BE2C (cell line): ENCODE measurements around the gene ARHGAP6.

ENCODE experiments used
- DNase-seq: peaks from one replicate; pipeline ENCODE4 v3.0.0-alpha.2; 2020
- H3K27me3 ChIP-seq: fragments of 250-450 bp; sonication (Bioruptor Pico); 2 replicates; pipeline ENCODE4 v1.5.1; 2020; ENCODE audit warnings: mild to moderate bottlenecking
- H3K36me3 ChIP-seq: fragments of 250-450 bp; sonication (Bioruptor Pico); 2 replicates; pipeline ENCODE4 v1.5.1; 2020; ENCODE audit warnings: mild to moderate bottlenecking
- H3K4me1 ChIP-seq: fragments of 250-450 bp; sonication (Bioruptor Pico); 2 replicates; pipeline ENCODE4 v1.5.1; 2020
- H3K4me3 ChIP-seq: 2 replicates; pipeline ENCODE4 v1.5.1; 2011; ENCODE audit warnings: low read depth, low read length
- H3K9me3 ChIP-seq: fragments of 250-450 bp; sonication (Bioruptor Pico); 2 replicates; pipeline ENCODE4 v1.5.1; 2020
- TF ChIP-seq, protein P1 (sequence below): IDR thresholded peaks from 2 replicates; pipeline ENCODE4 v1.5.1; 2012; ENCODE audit warnings: mild to moderate bottlenecking, low read depth, low read length

The ARHGAP6 gene

DNA sequence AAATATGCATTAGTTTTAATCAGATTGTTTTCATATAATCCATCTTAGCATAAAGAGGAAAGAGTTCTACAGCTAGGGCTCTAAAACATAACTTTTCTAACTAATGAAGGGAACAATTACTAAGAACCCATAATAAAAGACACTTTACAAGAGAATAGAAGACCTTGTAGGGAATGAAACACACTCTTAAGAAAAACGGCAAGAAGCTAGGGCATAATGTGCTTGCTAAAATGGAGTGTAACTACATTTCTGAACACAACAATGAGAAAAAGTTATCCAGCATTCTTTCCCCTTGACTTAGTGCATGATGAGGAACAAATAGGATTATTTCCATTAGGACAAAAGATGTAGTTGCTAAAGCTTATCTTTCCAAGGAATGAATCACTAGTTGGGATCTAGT, 54.6 kb downstream of the ARHGAP6 start:
- H3K4me1 ChIP-seq, result no peaks in the 10 kb centered on the region
- no peak for DNase-seq
- H3K9me3 ChIP-seq, result no peaks in the 10 kb centered on the region
- no peaks in the 10 kb centered on the region for H3K36me3 ChIP-seq
- no peaks in the 10 kb centered on the region for H3K27me3 ChIP-seq
- TF ChIP-seq, protein P1, sequence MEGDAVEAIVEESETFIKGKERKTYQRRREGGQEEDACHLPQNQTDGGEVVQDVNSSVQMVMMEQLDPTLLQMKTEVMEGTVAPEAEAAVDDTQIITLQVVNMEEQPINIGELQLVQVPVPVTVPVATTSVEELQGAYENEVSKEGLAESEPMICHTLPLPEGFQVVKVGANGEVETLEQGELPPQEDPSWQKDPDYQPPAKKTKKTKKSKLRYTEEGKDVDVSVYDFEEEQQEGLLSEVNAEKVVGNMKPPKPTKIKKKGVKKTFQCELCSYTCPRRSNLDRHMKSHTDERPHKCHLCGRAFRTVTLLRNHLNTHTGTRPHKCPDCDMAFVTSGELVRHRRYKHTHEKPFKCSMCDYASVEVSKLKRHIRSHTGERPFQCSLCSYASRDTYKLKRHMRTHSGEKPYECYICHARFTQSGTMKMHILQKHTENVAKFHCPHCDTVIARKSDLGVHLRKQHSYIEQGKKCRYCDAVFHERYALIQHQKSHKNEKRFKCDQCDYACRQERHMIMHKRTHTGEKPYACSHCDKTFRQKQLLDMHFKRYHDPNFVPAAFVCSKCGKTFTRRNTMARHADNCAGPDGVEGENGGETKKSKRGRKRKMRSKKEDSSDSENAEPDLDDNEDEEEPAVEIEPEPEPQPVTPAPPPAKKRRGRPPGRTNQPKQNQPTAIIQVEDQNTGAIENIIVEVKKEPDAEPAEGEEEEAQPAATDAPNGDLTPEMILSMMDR, result no peak
- no peak overlapping the region for H3K4me3 ChIP-seq

DNA sequence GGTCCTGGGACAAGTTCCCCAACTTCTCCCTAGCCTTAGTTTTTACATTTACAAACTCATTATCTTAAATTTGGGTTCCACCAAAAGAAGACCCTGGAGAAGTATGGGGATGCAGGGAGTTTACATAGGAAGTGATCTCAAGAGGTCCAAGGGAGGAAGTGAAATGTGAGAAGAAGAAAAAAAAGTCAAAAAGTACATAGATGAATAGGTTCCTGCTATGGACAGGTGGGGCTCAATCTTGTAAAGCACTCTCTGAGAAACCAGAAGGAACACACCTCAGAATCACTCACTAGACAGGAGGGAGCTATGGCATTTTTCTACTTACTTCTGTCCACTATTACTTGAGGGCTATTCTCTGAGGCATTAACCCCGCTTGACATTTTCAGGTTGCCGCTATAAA, 56.6 kb downstream of the ARHGAP6 start:
- Histone ChIP-seq H3K36me3 (no peaks in the 10 kb centered on the region), H3K9me3 (no peaks in the 10 kb centered on the region), H3K27me3 (no peaks in the 10 kb centered on the region), H3K4me1 (no peaks in the 10 kb centered on the region), H3K4me3 (no peak overlapping the region)
- TF ChIP-seq, protein P1, result no peak
- DNase-seq, result no peak

DNA sequence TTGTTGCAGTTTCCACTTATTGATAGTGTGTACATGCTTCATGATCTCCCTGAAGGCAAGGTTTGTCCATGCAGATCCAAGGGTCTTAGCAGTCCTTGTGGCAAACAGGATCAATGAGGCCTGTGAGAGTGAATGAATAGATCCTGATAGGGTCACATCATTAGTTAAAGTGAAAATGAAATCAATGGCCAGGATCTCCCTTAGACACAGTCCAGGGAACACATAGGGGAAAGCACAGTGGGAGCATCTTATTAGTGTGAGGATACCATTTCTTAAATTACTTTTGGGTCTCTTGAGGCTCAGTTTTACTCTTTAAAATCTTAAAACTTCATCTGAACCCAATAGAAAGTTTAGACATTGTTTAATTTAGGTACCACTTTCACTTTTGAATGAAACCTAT, 59.3 kb downstream of the ARHGAP6 start:
- H3K36me3 ChIP-seq, result no peaks in the 10 kb centered on the region
- TF ChIP-seq, protein P1, result no peak
- no peaks in the 10 kb centered on the region for H3K9me3 ChIP-seq
- H3K4me3 ChIP-seq, result no peak overlapping the region
- H3K27me3 ChIP-seq, result no peaks in the 10 kb centered on the region
- no peak for DNase-seq
- H3K4me1 ChIP-seq, result no peaks in the 10 kb centered on the region

DNA sequence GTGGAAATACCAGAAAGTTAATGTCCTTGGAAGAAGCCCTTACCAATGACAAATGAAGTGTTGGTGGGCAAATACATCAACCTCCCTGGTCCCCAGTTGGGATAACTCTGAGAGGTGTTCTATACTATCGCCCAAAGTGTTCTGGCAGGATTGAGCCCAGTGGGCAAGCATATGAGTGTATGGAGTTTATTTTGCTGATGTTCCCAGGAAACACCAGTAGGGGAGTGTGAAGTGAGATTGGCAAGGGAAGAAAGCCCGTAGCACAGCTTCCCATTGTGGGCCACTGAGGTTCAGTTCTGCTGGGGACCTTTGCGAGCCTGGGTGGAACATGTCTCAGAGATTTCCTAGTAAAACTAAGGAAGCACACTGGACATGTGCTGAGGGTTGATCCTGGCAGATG, 65.1 kb downstream of the ARHGAP6 start:
- no peaks in the 10 kb centered on the region for H3K36me3 ChIP-seq
- H3K4me3 ChIP-seq, result no peak overlapping the region
- H3K9me3 ChIP-seq, result no peaks in the 10 kb centered on the region
- DNase-seq, result no peak
- TF ChIP-seq, protein P1, result no peak
- no peaks in the 10 kb centered on the region for H3K4me1 ChIP-seq
- no peaks in the 10 kb centered on the region for H3K27me3 ChIP-seq

DNA sequence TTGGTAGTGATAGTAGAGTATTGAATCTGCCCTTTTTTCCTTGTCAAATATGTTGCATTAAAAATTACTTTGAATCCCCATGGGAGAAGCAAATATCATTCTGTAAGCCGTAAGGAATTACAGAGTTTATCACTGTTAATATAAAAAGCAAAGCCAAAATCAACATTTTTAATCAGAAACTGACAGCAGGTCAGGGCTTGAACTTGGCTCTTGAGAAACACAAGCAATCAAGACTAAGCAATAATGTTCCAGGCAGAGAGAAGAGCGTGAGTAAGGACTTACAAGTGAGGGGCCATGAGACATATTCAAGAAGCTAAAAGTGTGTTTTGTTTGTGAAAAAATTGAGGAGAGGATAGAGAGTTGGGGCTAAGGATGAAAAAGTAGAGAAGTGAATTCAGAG, 68.2 kb downstream of the ARHGAP6 start:
- no peak overlapping the region for H3K4me3 ChIP-seq
- no peak for DNase-seq

DNA sequence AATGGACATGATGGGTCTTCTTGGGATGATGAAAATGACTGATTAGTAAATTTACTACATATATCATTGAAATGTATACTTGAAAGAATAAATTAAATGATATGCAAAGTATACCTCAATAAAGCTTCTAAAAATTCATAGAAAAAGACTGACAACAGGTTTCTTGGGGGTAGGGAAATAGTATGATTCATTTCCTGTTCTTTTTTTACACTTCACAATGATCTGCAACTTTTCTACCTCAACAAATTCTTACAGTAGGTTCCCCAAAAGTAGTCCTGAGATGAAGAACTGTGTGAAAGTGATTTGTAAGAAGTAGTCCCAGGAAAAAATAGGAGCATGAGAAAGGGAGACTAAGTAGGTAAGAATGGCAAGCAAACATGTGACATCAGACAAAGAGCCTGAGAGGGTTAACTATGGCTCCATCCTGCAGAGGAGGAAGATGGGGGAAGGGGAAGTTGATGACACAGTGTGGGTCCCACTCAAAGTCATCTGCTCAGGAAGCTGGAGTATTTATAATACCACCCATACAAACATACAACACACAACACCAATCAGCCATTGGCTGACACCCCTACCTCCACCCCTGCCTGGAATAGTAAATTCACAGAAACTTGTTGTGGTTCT, 73.9 kb downstream of the ARHGAP6 start:
- H3K4me1 ChIP-seq, result no peaks in the 10 kb centered on the region
- H3K9me3 ChIP-seq, result no peaks in the 10 kb centered on the region
- H3K4me3 ChIP-seq, result no peak overlapping the region
- H3K27me3 ChIP-seq, result no peaks in the 10 kb centered on the region
- DNase-seq, result no peak
- TF ChIP-seq, protein P1, result no peak
- no peaks in the 10 kb centered on the region for H3K36me3 ChIP-seq

More for the DNA sequence above, 68.2 kb downstream of the ARHGAP6 start:
- Histone ChIP-seq H3K27me3 (no peaks in the 10 kb centered on the region), H3K36me3 (no peaks in the 10 kb centered on the region), H3K4me1 (no peaks in the 10 kb centered on the region), H3K9me3 (no peaks in the 10 kb centered on the region)
- TF ChIP-seq, protein P1, result no peak
